ENCODE data around the gene MAT2A.
"Not testable (repeated sequence)": the region's sequence is repeated elsewhere in the genome, so short reads cannot be mapped to it uniquely, and the experiment has no call there.

Gene MAT2A

DNA sequence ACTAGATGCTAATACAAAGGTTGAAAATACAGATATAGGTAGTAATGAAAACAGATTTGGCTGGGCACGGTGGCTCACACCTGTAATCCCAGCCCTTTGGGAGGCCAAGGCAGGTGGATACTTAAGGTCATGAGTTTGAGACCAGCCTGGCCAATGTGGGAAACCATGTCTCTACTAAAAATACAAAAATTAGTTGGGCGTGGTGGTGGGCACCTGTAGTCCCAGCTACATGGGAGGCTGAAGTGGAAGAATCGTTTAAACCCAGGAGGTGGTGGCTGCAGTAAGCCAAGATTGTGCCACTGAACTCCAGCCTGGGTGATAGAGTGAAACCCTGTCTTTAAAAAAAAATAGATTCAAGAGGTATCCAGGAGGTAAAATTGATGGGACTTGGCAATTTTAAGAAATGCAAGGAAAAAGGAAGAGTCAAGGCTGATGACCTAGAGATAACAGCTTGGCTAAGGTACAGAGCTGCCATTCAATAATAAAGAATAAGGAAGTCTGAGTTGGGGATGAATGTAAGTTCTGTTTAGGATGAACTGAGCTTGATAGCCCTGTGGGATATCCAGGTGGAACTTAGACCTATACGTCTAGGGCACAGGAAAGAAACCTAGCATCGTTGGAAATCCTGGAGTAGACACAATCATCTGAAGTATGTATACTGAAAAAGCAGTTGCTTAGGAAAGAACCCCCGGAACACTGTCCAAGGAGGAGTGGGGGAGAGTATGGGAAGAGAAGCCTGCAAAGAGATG is 9.1 kb downstream of the MAT2A start:
- DNase-seq (ENCODE audit: low spot score): no peak

DNA sequence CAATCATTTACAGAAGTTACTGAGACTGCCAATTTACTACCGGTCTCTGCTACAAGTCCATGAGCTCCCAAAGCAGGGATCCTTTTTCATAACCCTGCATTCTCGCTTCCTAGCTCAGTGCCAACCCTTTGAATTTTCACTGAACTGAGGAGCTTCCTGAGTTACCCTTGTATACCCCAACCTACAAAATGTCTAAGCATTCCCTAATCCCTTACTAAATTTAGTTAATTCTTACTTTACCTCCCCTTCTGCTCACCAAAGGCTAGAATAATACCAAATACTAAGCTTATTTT is 9.6 kb downstream of the MAT2A start:
- no peak for DNase-seq (ENCODE audit: low spot score)

DNA sequence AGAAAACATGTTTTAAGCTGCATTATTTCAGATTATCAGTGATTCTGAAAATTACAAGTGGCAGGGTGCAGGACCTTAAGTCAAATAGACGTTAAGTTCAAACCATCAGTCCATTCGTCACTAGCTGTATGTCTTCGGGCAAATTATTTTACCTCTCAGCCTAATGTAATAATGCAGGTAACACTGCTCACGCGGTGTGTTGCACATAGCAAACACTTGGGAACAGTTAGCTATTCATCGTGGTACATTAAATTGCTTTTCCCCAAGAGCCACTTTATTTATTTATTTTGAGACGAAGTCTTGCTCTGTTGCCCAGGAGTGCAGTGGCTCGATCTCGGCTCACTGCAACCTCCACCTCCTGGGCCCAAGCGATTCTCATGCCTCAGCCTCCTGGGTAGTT is 10.1 kb downstream of the MAT2A start:
- no peak for DNase-seq (ENCODE audit: low spot score)

- DNase-seq (ENCODE audit: low spot score): peak; percentile 85
Observed at GRCh38 chr2:85549826-85550225, 10.9 kb downstream of the MAT2A start.

DNA sequence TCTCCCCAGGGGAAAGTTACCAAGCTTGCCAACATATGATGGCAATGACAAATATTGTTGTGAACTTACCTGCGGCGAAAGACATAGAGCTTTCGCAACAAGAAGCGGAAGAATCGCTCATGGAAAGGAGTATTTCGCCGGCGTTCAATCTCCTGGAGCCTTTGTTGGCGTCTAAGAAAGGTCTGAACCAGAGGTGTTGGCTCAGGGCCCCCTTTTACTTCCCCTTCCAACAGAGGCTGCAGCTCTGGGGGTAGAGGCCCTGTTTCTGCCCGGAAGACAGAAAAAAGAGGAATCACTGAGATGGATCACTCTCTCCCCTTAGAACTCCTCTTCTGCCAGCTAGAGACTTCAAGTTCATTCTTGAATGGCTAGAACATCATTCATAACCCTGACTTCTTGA is 11.5 kb downstream of the MAT2A start:
- DNase-seq (ENCODE audit: low spot score): no peak

- DNase-seq (ENCODE audit: low spot score): peak; percentile 56
Observed at GRCh38 chr2:85551698-85552678, 13.0 kb downstream of the MAT2A start.

DNA sequence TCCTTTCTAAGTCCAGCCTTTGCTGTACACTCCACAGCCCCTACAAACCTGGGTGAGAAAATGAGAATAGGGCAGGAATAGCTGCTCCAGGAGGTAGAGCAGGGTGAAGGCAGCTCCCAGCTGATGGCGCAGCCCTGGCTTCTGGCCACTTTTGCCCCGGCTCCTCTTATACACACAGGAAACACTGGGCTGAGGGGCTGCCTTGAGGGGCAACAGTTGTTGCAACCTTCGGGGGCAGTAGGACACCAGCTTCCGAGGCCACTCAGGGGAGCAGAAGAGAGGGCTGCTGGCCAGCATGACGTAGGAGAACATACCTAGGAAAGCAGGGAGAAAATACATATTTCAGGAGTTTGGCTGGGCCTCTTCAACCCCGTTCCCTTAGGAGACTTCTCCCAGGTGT is 14.2 kb downstream of the MAT2A start:
- DNase-seq (ENCODE audit: low spot score): no peak

GRCh38 chr2:85554980-85555612 is 16.1 kb downstream of the MAT2A start:
- DNase-seq (ENCODE audit: low spot score): no peak

- no peak for DNase-seq (ENCODE audit: low spot score)
Observed at GRCh38 chr2:85557130-85557529, 18.2 kb downstream of the MAT2A start.

DNA sequence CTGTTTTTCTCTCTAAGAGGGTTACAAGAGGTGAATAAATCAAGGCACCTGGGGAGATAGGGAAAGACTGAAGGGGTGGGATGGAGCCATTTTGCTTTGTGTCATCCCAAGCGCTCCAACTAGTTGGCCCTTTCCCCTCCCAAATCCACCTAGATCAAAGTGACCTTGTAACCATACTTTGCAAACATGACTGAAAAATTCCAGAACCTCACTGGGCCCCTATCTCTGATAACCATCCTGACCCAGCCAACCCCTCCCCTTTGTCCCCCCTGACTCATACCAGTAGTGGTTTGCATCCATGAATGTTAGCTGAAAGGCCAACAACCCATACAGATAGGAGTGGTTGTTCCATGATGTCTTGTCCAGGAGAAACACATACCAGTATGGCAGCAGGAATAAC is 19.2 kb downstream of the MAT2A start:
- no peak for DNase-seq (ENCODE audit: low spot score)

DNA sequence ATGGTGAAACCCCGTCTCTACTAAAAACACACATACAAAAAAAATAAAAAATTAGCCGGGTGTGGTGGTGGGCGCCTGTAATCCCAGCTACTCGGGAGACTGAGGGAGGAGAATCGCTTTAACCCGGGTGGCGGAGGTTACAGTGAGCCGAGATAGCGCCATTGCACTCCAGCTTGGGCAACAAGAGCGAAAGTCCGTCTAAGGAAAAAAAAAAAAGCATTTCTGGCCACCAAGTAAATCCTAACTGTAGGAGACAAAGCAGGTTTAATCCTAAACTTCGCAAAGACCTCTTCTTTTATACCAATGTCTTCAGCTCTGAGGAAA is 21.4 kb downstream of the MAT2A start:
- DNase-seq (ENCODE audit: low spot score): not testable (repeated sequence)

GRCh38 chr2:85560812-85561279 is 21.9 kb downstream of the MAT2A start:
- peak; percentile 12 for DNase-seq (ENCODE audit: low spot score)

DNA sequence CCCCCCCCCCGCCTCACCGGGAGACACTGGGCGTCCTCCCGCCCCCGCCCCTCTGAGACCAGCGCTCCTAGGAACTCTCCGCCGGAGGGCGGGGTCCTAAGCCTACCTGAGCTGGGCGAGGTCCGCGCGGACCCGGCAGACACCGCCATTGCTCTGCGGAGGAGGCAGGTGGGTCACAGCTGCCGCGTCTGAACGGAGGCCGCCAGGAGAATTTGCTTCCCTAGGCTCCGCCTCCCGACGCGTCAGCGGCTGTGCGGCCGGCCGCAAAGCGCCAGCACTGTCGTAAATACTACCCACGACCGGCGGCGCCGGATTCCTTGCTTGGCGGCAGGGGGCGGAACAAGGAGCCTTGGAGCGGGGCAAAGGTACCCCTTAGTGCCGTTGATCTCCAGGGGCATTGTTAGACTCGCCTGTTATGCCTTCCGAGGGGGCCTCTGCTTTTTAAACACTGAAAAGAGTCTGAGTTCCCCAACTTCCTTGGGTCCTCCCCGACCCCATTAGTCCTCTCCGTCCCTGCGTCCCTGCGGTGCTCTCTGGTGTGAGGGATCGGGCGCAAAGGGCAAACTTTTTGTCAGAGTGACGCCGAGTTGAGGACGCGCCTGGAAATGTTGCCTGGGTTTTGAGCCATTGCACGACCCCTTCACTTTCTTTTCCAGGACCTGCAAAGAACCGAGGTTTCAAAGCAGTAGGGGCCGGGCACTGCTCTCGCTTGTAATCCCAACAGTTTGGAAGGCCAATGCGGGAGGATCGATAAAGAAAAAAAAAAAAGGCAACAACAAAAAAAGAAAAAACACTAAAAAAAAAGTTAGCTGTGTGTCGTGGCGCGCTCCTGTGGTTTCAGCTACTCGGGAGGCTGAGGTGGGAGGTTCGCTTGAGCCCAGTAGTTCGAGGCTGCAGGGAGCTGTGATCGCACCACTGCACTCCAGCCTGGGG is 22.6 kb downstream of the MAT2A start, which contains the start of gene GGCX:
Gene GGCX, minus strand, starts transcription at position 214 of the 933 bp plus-strand sequence. Its CDS starts 65 bp downstream, at position 149.
- DNase-seq (ENCODE audit: low spot score): peak; percentile 92

- DNase-seq (ENCODE audit: low spot score): no peak
Observed at GRCh38 chr2:85564144-85564563, 25.2 kb downstream of the MAT2A start.

DNA sequence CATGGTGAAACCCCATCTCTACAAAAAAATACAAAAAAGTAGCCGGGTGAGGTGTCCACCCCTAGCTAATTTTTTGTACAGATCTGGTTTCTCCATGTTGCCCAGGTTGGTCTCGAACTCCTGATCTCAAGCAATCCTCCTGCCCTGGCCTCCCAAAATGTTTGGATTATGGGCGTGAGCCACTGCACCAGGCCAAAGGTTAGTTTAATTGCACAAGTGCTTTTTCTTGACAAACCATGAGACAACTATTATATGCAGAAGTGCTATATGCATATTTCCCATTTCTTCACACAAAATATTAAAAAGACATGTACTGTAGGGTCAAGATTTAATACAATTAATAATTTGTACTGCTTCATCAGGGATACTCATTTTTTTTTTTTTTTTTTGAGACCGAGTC is 27.3 kb downstream of the MAT2A start:
- no peak for DNase-seq (ENCODE audit: low spot score)

DNA sequence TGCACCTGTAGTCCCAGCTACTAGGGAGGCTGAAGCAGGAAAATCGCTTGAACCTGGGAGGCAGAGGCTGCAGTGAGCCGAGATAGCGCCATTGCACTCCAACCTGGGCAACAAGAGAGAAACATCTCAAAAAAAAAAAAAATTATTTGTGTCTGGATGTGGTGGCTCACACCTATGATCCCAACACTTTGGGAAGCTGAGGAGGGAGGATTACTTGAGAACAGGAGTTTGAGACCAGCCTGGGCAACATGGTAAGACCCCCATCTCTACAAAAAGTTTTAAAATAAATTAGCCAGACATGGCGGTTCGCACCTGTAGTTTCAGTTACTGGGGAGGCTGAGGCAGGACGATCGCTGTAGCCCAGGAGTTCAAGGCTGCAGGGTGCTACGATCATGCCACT is 36.8 kb downstream of the MAT2A start:
- DNase-seq (ENCODE audit: low spot score): no peak

GRCh38 chr2:85577063-85577385 is 38.1 kb downstream of the MAT2A start:
- DNase-seq (ENCODE audit: low spot score): no peak

DNA sequence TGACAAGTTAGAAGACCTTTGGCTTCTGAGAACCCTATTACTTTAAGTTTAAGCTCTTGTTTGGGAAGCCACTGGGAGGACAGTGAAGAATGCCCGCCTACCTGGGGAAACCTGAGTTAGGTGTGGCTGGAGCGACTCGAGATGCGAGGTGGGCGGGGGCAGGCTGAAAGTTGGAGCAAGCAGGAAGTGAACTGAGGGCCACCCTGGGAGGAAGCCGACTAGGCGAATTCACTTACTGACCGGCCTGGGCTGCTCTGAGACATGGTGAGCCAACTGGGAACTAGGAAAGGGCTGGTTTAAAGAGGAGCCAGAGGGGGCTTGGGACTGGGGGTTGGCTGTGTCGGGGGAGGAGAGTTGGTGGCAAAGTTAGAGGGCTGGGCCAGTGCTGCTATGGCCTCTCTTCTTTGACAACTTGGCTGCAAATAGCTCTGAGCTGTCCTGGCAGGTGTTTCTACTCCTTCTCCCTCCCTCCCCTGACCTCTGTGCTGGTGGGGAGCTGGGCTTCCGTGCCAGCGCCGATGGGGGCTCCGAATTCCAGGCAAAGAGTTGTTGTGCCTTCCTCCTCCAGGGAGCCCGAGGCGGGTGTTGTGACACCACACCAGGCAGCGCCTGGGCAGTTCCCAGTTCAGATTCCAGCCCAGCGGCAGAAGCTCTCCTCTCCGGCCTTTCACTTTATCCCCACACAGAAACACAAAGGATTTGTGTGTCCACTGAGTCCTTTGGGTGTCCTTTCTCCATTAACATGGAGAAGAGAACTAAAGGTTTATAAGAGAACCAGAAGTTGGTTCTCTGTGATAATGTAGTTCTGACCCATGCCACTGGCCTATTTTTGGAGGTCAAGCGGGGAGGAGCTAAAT is 38.6 kb downstream of the MAT2A start, which contains the start of gene VAMP8:
Gene VAMP8, plus strand, starts transcription at position 201 of the 857 bp plus-strand sequence. Its CDS starts 61 bp downstream, at position 262.
- DNase-seq (ENCODE audit: low spot score): peak; percentile 29

- no peak for DNase-seq (ENCODE audit: low spot score)
Observed at GRCh38 chr2:85578243-85579180, 39.5 kb downstream of the MAT2A start.
